ENCODE results near the gene ZNF432. TPM values are rescaled to one million over a fixed set of nuclear protein-coding genes. Genes with fewer than 3 reads are reported as not detected.
A peak's percentile ranks its signal among the peaks of the same experiment; 100 is the strongest.

ZNF432 gene
- total and polyA plus RNA-seq, 2 donors (not counting 1 experiment from before 2014, with no cell fraction given) = 5.1 to 25.0 TPM

- TF ChIP-seq EZH2 (IDR thresholded peaks at IDR 0.05; ENCODE audit: borderline replicate concordance, insufficient read depth, low read depth, low read length, poor library complexity, severe bottlenecking) = no peak
- TF ChIP-seq, protein P1, sequence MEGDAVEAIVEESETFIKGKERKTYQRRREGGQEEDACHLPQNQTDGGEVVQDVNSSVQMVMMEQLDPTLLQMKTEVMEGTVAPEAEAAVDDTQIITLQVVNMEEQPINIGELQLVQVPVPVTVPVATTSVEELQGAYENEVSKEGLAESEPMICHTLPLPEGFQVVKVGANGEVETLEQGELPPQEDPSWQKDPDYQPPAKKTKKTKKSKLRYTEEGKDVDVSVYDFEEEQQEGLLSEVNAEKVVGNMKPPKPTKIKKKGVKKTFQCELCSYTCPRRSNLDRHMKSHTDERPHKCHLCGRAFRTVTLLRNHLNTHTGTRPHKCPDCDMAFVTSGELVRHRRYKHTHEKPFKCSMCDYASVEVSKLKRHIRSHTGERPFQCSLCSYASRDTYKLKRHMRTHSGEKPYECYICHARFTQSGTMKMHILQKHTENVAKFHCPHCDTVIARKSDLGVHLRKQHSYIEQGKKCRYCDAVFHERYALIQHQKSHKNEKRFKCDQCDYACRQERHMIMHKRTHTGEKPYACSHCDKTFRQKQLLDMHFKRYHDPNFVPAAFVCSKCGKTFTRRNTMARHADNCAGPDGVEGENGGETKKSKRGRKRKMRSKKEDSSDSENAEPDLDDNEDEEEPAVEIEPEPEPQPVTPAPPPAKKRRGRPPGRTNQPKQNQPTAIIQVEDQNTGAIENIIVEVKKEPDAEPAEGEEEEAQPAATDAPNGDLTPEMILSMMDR (IDR thresholded peaks at IDR 0.05) = no peak
- no peak overlapping the region for H2AFZ ChIP-seq (ENCODE audit: insufficient read depth, low read depth, low read length, poor library complexity, severe bottlenecking)
- no peak overlapping the region for H3K4me3 ChIP-seq (ENCODE audit: control extremely low read depth in 1 of 5, extremely low read depth in 1 of 5, insufficient read depth in 1 of 5, low read depth in 2 of 5, low read length in 4 of 5)
- H3K9me3 ChIP-seq (ENCODE audit: control extremely low read depth in 1 of 3, control insufficient read depth in 2 of 3, insufficient read depth in 1 of 3, low read length in 2 of 3) = peaks cover 14 to 40% (median 23%) of the 10 kb centered on the region in 3 donors
- no peak overlapping the region for H3K4me3 Mint-ChIP-seq
- H3K79me2 ChIP-seq (ENCODE audit: control insufficient read depth, insufficient read depth, low read length) = peaks cover 23% of the 10 kb centered on the region
- ChIA-PET CTCF (no interaction called here), POLR2A (no interaction called here)
- WGBS (ENCODE audit: insufficient coverage) = no CpG with 5 or more reads among the region's 1 CpG
- H3K9me3 Mint-ChIP-seq (ENCODE audit: insufficient read depth) = peaks cover 12% of the 10 kb centered on the region
- DNase-seq = no peak
- H3K4me2 ChIP-seq (replicated peaks; ENCODE audit: low read depth, low read length, poor library complexity, severe bottlenecking) = no peak overlapping the region
- H3K27me3 ChIP-seq (replicated peaks in 1 of 4; ENCODE audit: control extremely low read depth in 1 of 4, control insufficient read depth in 3 of 4, insufficient read depth in 4 of 4, low read length in 3 of 4) = no peaks in the 10 kb centered on the region
- H3K4me1 ChIP-seq (ENCODE audit: control insufficient read depth in 2 of 2, insufficient read depth in 2 of 2, low read length in 2 of 2) = peaks cover 9 to 12% of the 10 kb centered on the region in 2 donors
- no peak overlapping the region for H3K27ac Mint-ChIP-seq
- intact Hi-C loops (cut with micrococcal nuclease) = no loop called here
- H3K4me1 Mint-ChIP-seq = peaks cover 17% of the 10 kb centered on the region
- no peak for ATAC-seq (ENCODE audit: low read depth)
- H3K36me3 ChIP-seq (replicated peaks in 1 of 2; ENCODE audit: control extremely low read depth in 1 of 2, control insufficient read depth in 1 of 2, extremely low read depth in 1 of 2, insufficient read depth in 2 of 2, low read length in 1 of 2) = peaks cover 0 to 8% of the 10 kb centered on the region in 2 experiments
- H3K27ac ChIP-seq (ENCODE audit: low read length in 2 of 2) = no peak overlapping the region
- no peaks in the 10 kb centered on the region for H4K20me1 ChIP-seq (ENCODE audit: control insufficient read depth, insufficient read depth, low read length, poor library complexity, severe bottlenecking)
- no peaks in the 10 kb centered on the region for H3K27me3 Mint-ChIP-seq
- no peak overlapping the region for H3K9ac ChIP-seq (ENCODE audit: low read length)
Measured at GRCh38 chr19:52010674-52011073, 38.0 kb downstream of the ZNF432 start.

GRCh38 chr19:52007806-52008557 is 40.7 kb downstream of the ZNF432 start, which contains the start of gene ZNF615:
TSS of gene ZNF615 (minus strand) at chr19:52008211. CDS start at chr19:52003711, 4,500 bp downstream.
- POLR2A ChIA-PET = interaction anchor here (0.5 to 1.6 kb wide), 4 partner anchors 20 to 1437 kb away, joined by 3 to 7 read pairs (median 5); partner anchors contain the start of genes ZNF432 and ZNF614
- intact Hi-C loops (cut with micrococcal nuclease) = loop anchor here (1.0 kb wide), 4 partner anchors 20 to 81 kb away; partner anchors contain the start of genes ZNF350, ZNF613 and ZNF614
- peak within 1 kb of the TSS; percentile 92 for H3K4me3 Mint-ChIP-seq
- H3K36me3 ChIP-seq (replicated peaks in 1 of 2; ENCODE audit: control extremely low read depth in 1 of 2, control insufficient read depth in 1 of 2, extremely low read depth in 1 of 2, insufficient read depth in 2 of 2, low read length in 1 of 2) = peaks cover 0 to 5% of the 10 kb centered on the region in 2 experiments
- TF ChIP-seq EZH2 (IDR thresholded peaks at IDR 0.05; ENCODE audit: borderline replicate concordance, insufficient read depth, low read depth, low read length, poor library complexity, severe bottlenecking) = no peak
- TF ChIP-seq, protein P1 (IDR thresholded peaks at IDR 0.05) = no peak
- DNase-seq (peak; percentile 94), ATAC-seq (ENCODE audit: low read depth) (peak; percentile 94)
- peak within 1 kb of the TSS; percentile 78 to 88 for H3K27ac ChIP-seq (ENCODE audit: low read length in 2 of 2)
- no peaks in the 10 kb centered on the region for H4K20me1 ChIP-seq (ENCODE audit: control insufficient read depth, insufficient read depth, low read length, poor library complexity, severe bottlenecking)
- CTCF ChIA-PET = interaction anchor here (1.2 kb wide), 1 partner anchor 13 kb away, joined by 3 read pairs; no protein-coding TSS in a partner anchor
- H3K9me3 Mint-ChIP-seq (ENCODE audit: insufficient read depth) = peaks cover 11% of the 10 kb centered on the region
- H3K27me3 ChIP-seq (replicated peaks in 1 of 4; ENCODE audit: control extremely low read depth in 1 of 4, control insufficient read depth in 3 of 4, insufficient read depth in 4 of 4, low read length in 3 of 4) = no peaks in the 10 kb centered on the region
- peaks cover 44% of the 10 kb centered on the region for H3K79me2 ChIP-seq (ENCODE audit: control insufficient read depth, insufficient read depth, low read length)
- under 1% methylated on average over 39 of the region's 44 CpGs for WGBS (ENCODE audit: insufficient coverage)
- peaks cover 5 to 52% (median 17%) of the 10 kb centered on the region in 3 donors for H3K9me3 ChIP-seq (ENCODE audit: control extremely low read depth in 1 of 3, control insufficient read depth in 2 of 3, insufficient read depth in 1 of 3, low read length in 2 of 3)
- peak within 1 kb of the TSS; percentile 100 for H2AFZ ChIP-seq (ENCODE audit: insufficient read depth, low read depth, low read length, poor library complexity, severe bottlenecking)
- H3K9ac ChIP-seq (ENCODE audit: low read length) = peak within 1 kb of the TSS; percentile 96
- peak within 1 kb of the TSS; percentile 75 for H3K4me2 ChIP-seq (replicated peaks; ENCODE audit: low read depth, low read length, poor library complexity, severe bottlenecking)
- H3K27me3 Mint-ChIP-seq = no peaks in the 10 kb centered on the region
- H3K4me3 ChIP-seq (ENCODE audit: control extremely low read depth in 1 of 5, extremely low read depth in 1 of 5, insufficient read depth in 1 of 5, low read depth in 2 of 5, low read length in 4 of 5) = peak within 1 kb of the TSS; percentile 68 to 90 (median 76)
- peaks cover 17% of the 10 kb centered on the region for H3K4me1 Mint-ChIP-seq
- peaks cover 9 to 12% of the 10 kb centered on the region in 2 donors for H3K4me1 ChIP-seq (ENCODE audit: control insufficient read depth in 2 of 2, insufficient read depth in 2 of 2, low read length in 2 of 2)
- H3K27ac Mint-ChIP-seq = peak within 1 kb of the TSS; percentile 98
